NCI-H524 treated with DMSO at 0.1 percent for 48 hours (cell line): ENCODE measurements around the gene COL28A1.
"Not testable (repeated sequence)": the region's sequence is repeated elsewhere in the genome, so short reads cannot be mapped to it uniquely, and the experiment has no call there.

Source experiments
- DNase-seq: peaks from one replicate; lab custom pipeline; 2025; lab: John Stamatoyannopoulos, UW

COL28A1 gene

DNA sequence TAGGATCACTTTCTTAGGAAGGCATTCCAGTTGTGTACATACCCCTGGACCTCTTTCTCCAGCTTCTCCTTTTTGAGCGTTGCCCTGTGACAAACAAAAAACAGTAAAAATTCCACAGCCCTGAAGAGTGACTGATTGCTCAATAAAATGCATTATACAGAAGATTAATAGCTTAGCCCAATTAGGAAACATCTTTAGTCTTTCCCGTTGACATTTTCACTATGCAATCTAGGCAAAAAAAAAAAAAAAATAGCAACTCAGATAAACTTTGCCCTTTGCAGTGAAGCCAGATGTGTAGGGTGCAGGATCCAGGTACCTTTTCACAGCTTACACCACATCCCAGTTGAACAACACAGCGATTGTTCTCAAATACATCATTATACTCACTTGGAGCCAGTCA, 17.9 kb downstream of the COL28A1 start:
- DNase-seq, result no peak

DNA sequence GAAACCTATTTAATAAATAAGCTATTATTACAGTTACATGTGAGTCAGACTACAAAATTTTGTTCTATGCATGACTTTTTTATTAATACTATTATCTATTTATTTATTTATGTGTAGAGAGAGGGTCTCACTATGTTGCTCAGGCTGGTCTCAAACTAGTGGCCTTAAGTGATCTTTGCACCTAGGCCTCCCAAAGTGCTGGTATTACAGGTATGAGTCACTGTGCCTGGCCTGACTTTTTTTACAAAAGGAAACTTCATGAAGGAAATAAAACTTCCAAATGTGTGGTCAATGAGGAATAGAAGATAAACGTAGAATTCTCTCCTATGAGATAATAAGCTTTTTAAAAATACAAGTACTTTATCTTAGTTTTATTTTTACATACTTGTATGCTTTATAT, 19.0 kb downstream of the COL28A1 start:
- no peak for DNase-seq

DNA sequence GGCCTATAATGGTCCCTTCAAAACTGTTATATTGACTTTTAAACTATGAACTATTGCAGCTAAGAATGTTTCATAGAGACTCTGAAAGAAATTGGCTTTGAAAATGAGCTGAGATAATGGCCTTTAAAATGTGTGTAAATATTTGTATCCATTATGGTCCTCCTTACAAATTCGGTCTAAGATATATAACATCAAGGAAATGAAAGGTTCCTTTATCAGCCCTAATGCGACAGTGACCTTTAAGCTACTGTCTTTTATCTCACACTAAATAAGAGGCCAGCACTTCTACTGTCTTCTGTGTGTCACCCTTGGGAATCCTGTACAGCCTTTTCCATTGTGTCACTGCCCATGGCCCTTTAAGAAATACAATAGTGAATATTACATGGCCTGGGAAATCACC, 19.5 kb downstream of the COL28A1 start:
- no peak for DNase-seq

DNA sequence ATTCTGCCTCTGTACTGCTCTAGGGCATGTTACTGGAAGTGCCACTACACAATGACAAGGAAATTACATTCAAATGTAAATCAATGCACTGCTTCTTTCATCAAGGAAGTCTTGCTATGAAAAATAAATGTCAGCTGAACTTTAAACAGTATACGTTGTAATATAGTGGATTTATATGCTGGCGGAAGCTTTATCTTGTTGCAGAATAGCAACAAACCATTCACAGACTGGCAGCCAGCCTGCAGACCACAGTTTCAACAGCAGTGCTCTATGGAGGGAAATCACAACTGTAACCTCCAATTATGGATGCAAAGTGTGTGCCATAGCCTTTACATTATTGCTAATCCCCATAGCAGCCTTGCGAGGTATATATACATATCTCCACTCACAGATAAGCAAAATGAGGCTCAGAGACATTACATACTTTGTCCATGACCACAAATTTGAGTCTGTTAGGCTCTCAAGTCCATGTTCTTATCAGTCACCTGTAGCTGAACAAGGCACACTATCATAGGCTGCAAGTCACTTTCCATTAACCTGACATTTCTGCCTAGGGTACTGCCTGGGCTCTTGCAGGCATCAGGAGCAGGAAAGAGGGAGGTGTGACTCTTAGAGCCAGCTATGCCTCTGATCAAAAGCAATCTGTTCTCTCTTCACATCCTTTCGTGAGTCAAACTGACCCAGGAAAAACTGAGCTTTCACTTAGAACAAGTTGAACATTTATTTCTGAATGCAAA, 22.6 kb downstream of the COL28A1 start:
- DNase-seq, result no peak

DNA sequence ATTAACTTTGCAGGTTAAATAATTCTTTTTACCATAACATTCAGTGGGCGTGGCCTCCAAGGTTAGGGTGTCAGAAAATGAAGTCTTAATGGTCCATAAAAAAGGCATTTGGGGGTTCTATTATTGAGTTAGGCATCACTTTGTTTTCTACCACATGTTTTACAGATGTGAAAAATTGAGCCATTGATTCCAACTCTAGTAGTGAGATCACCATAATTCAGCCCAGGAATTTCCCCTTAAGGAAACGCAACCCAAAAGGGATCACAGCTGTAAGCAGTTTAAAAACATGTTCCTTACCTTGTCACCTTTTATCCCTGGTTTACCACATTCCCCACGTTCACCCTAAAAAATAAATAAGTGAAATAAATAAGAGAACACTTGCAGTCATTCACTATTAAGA, 24.9 kb downstream of the COL28A1 start:
- no peak for DNase-seq

DNA sequence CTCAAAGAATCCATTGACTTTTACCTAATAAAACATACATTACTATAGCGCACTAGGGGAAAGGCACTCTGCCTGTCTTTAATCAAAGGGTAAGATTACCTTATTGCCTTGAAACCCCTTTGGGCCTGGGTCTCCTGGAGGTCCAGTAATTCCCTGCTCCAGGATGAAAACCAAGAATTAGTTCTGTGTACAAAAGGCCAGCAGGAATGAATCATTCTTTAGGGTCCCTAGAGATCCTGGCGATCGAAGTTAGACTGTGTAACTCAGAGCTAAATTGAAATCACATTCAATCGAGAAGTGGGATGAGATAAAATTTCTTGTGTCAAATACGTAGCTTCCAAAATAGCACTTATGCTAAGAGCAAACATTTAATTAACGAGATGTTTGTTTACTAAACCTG, 29.8 kb downstream of the COL28A1 start:
- DNase-seq, result no peak

DNA sequence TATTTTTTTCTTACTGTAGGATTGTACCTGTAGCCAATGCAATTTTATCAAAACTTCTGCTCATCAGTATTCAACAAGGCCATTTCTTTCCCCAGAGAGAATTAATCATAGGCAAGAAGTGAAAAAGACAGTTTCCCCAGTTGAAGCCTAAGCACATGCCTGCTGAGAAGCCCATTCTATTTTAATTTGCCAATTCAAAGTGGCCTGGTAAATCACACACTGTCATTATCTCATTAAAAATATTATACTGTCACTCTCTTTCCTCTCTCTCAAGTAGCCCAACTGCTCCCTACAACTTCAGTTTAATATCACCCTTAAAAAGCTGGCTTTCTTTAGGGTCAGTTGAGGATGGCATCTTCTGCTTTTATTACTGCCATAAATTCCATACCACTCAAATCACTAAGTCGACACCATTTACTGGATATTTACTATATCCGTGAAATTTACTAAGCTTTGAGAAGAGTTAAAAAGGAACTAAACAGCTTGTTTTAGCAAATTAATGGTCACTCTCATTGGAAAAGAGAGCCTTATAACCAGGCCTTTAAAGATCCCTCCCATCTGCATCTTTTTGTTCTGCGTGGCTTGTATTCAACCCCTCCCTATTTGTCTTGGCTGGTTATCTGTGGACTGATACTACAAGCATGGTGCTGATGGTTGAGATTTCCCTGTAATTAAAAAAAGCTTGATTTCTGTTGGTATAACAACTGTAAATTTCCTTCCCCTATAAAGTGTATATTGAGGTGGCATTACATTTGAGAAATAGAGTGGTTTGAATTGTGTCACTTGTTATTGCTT, 30.6 kb downstream of the COL28A1 start:
- DNase-seq, result no peak

DNA sequence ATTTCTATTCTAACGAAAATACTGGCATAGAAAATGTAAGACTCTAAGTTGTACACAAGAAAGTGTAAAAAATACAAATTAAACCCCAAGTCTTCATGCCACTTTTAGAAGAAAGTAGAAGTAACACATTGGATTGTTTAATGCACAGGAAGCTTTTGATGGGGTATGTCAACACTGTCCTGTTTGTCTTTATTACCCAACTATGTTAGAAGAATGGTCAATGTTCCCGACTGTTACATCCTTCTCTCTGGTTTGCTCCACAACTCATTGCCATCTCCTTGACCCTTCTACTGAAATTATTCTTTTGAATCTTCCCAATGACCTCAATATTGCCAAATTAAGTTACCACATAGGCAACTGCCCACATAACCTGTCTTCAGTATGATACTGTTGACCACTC, 35.8 kb downstream of the COL28A1 start:
- no peak for DNase-seq

DNA sequence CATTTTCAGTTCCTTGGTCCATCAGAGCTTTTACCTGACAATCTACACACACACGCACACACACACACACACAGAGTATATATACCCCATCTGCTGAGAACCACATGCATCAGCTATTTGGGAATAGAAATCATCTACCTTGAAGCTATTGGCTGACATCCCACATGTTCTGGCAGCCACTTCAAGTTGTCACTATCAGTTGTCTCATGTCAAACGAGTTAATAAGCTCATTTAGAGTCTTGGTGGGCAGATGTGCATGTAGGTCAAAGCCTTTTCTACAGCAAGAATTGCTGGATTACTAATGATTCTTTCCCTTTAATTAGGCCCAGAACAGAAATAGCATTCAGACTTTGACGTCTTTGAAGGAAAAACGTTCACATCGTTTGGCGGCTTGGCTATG, 36.8 kb downstream of the COL28A1 start:
- DNase-seq, result peak; percentile 73

DNA sequence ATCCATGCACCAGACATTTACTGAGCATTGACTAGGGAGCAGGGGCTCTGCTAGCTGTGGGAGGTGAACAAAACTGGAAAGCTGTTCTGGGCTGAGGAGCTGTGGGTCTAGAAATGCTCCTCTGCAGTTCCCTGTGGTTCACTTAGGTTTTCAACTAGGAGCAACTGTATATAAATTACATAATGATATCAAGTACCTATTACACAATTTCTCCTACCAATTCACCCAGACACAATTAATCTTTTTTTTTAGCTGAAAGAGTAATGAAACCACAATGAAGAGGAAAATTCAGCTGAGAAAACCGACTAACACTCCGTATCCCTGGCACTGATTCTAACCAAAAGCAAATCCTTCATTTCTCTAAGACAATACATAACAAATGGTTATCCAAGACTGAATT, 39.4 kb downstream of the COL28A1 start:
- no peak for DNase-seq

DNA sequence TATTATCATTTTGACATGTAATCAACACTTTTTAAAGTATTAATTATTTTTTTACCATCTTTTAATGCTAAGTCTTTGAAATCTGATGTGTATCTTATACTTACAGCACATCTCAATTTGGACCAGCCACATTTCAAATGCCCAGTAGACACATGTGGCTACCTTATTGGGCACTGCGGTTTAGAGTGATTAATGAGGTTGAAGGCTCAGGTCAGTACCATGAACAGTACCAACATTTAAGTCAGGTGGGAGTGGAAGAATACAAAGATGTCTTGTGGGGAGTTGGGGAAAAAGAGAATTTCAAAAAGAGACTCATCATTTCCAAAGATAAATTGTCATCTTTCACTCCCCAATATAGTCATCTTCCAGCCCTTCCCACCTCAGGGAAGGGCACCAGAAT, 40.5 kb downstream of the COL28A1 start:
- DNase-seq, result no peak

DNA sequence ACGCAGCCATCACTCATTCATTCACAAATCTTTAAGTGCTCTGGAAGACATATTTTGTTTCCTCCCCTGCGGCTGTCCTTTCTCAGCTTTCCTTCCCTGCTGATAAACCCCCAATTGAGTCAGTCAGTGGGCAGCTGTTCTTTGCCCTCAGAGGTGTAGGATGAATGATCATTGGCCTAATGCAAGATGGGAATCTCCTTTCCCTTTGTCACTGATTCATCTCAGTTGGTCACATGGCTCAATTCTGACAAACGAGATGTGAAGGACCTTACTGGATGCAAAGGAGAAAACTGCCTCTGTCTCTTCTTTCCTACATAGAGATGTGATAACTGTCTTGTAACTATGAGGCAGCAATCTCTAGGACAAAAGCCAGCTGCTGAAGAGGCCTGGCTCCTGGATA, 44.6 kb downstream of the COL28A1 start:
- no peak for DNase-seq

DNA sequence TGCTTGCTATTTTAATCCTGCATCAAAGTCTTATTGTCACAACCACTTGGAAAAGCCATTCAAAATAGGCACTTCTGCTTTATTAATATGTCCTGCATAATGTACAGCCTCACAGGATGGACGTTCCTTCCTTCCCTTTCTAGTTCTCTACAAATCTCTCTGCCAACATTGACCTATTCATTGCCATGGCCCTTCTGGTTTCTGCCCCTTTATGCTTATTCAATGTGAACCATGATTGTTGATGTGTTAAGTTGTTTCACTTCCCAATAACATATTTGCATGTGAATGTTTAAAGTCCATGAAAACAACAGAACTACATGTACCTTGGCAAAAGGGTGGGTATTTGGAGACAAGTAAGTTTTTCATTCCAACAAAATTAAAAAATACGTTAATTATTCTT, 45.7 kb downstream of the COL28A1 start:
- no peak for DNase-seq

DNA sequence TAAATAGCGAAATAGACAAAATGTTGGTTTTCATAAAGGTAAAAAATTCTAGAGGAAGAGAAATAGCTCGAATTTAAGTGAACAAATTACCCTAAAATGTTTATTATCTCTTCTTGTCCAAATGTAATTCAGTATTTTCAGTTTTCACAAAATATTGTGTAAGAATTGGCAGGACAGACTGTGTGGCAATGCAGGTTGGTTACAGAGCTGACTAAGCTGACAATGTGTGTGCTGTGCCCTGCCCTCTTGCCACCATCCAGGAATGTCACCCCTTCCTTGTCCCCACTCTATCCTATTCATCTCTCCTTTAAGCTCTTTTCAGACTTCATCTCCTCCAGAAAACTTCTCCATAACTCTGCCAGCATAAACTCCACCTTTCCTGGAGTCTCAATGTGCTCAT, 46.1 kb downstream of the COL28A1 start:
- DNase-seq, result no peak

DNA sequence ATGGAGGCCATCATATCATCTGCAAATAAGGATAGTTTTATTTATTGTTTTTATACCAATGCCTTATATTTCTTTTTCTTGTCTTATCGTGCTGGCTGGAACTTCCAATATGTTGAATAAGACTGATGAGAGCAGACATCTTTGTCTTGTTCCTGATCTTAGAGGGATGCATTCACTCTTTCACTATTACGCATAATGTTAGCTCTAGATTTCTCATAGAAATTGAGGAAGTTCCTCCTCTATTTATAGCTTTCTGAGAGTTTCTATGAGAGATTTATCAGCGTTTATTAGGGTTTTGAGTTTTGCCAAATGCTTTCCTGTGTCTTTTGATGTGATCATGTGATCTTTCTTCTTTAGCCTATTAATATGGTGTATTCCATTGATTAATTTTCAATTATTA, 49.3 kb downstream of the COL28A1 start:
- no peak for DNase-seq

DNA sequence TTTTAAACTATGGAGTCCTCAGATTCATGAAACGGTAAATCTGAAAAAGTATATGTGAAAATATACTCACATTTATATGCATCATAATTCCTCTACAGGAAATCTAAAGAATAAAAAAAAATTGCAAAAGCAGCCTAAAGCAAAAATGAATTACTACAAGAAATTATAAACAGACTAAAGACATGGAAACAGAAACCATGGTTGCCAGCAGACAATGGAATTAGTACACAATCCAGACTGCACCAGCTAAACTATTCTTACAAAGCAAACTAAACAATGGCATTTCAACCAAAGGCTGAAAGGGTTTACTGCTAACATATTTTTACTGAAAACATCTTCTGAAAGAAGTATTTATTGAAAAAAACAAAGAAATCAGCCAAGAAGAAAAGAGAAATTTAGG, 51.6 kb downstream of the COL28A1 start:
- no peak for DNase-seq

DNA sequence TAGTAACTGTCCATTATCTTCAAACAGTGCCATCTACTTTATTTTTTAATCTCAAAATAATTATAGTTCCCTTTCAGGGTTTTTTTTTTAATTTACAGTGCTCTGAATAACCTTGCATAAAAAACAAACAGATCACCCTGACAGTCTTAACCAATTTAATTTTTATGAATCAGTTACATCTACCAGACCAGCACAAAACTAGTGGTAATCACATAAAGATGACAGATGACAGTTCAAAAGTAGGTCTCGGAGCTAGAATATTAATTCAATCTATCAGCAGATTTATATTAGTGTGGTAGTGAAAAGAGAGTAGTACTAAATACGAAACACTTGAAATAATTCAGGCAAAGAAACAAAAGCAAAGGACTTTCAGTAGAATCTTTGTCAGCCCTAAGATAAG, 53.9 kb downstream of the COL28A1 start:
- no peak for DNase-seq

DNA sequence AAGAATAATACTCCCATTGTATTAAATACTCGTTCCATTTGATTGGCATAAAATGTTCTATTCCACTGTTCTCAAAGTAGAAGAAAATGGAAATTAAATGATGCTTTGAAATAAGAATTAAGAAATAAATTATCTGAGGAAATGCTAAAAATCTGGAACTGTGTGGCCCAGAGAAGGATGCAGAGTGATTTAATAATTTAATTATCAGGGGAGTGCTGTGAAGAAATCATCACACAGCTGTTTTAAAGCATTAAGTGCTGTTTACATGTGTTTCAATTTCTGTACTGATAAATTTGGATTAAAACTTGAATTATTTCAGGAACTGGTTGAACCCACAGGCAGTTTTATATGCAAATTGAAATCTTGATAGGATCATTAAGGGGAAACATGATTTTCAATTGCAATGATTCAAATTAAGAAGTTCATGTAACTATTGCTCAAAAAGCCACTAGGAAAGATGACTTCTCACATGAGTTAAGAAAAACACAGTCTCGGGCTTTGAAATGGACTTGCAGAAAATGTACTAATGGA, 56.3 kb downstream of the COL28A1 start:
- DNase-seq, result no peak

DNA sequence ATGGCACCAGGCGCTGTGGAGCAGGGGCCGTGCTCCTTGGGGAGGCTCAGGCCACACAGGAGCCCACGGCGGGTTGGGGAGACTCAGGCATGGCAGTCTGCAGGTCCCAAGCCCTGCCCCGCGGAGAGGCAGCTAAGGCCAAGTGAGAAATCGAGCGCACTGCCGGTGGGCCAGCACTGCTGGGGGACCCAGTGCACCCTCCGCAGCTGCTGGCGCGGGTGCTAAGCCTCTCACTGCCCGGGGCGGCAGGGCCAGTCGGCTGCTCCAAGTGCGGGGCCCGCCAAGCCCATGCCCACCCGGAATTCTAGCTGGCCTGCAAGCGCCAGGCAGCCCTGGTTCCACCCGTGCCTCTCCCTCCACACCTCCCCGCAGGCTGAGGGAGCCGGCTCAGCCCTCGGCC, 57.1 kb downstream of the COL28A1 start:
- no peak for DNase-seq

DNA sequence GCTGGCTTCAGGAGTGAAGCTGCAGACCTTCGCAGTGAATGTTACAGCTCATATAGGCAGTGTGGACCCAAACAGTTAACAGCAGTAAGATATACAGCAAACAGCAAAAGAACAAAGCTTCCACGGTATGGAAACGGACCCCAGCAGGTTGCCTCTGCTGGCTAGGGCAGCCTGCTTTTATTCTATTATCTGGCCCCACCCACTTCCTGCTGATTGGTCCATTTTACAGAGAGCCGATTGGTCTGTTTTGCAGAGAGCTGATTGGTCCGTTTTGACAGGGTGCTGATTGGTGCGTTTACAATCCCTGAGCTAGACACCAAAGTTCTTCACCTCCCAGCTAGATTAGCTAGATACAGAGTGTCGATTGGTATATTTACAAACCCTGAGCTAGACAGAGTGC, 58.0 kb downstream of the COL28A1 start:
- not testable (repeated sequence) for DNase-seq

DNA sequence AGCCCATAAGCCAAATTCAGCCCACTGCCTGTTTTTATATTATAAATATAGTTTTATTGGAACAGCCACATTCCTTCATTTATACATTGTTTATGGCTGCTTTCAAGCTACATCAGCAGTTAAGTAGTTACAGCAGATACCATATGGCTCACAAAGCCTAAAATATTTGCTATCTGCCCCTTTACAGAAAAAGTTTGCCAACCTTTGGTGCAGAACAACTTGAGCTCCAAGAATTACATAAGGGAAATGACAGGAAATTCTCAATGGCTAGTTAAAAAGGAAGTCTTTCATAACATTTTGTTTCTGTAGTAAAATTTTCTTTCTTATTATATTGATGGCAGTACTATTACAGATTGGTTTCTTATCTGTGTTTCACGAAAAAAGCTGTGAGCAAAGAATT, 59.3 kb downstream of the COL28A1 start:
- no peak for DNase-seq

DNA sequence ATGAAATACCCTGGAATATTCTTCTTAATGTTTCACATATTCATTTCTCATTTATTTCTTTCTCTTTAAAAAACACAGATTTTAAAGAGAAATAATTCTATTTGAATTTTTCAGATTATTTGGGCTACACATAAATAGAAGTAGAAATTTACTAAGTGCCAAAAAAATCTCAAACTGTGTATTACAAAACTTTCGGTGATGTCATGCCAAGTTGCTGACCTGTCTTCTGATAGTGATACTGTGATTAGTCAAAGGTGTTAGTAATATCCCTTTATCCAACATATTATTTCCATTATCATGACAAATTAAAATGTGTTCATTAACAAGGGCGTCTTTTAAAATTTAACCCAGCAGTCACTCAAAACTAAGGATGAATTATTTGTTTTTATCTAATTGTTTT, 60.1 kb downstream of the COL28A1 start:
- no peak for DNase-seq

DNA sequence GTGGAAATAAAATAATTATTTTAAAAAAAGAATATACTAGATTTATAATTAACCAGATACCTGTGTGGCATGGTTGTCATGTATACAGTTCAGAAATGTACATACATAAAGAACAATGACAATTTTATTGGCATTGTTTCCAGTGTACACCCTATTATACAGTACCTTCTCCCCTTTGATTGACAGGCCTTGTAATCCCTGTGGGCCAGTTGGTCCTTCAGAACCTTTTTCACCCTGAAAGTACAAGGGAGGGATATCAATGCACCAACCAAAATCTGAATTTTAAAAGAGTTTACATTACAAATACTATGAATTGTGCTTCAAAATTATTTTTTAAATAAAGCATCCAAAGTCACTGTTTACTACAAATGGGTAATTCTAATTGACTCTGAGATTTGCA, 61.2 kb downstream of the COL28A1 start:
- no peak for DNase-seq
